Mesenchymal stem cell (in vitro differentiated cells and primary cell): ENCODE data around the gene FAM234B.

ENCODE experiments used
- DNase-seq: peaks from one replicate; pipeline ENCODE4 v3.0.0-alpha.2; 2013
- H2AFZ ChIP-seq: one replicate; pipeline ENCODE4 v1.6.1; 2013; ENCODE audit warnings: low read depth, mild to moderate bottlenecking, control low read depth, inconsistent platforms, low read length, moderate library complexity
- H2AK5ac ChIP-seq: 2 replicates; pipeline ENCODE4 v1.6.1; 2013; ENCODE audit warnings: low read length, moderate library complexity, mild to moderate bottlenecking, inconsistent platforms; ENCODE audit not compliant: severe bottlenecking
- H2BK120ac ChIP-seq: one replicate; pipeline ENCODE4 v1.6.1; 2013; ENCODE audit warnings: low read depth, mild to moderate bottlenecking, inconsistent platforms, low read length, moderate library complexity
- H2BK12ac ChIP-seq, 2 experiments: one replicate each; pipeline ENCODE4 v1.6.1; 2013; ENCODE audit warnings: inconsistent platforms in 2 of 2, low read length in 2 of 2, mild to moderate bottlenecking in 2 of 2, moderate library complexity in 2 of 2, control low read depth in 1 of 2
- H2BK15ac ChIP-seq: one replicate; pipeline ENCODE4 v1.6.1; 2013; ENCODE audit warnings: mild to moderate bottlenecking, low read depth, inconsistent platforms; ENCODE audit not compliant: poor library complexity, severe bottlenecking
- H2BK5ac ChIP-seq: 2 replicates; pipeline ENCODE4 v1.6.1; 2013; ENCODE audit warnings: low read depth, mild to moderate bottlenecking, low read length, control low read depth, inconsistent platforms; ENCODE audit not compliant: poor library complexity, severe bottlenecking
- H3K14ac ChIP-seq, 2 experiments: one replicate each; pipeline ENCODE4 v1.6.1; 2013; ENCODE audit warnings: inconsistent platforms in 2 of 2, low read length in 2 of 2, control low read depth in 1 of 2, mild to moderate bottlenecking in 1 of 2, moderate library complexity in 1 of 2
- H3K18ac ChIP-seq, 2 experiments: one replicate each; pipeline ENCODE4 v1.6.1; 2013; ENCODE audit warnings: inconsistent platforms in 2 of 2, low read length in 2 of 2, control low read depth in 1 of 2, low read depth in 1 of 2, mild to moderate bottlenecking in 1 of 2
- H3K23ac ChIP-seq, 2 experiments: one replicate each; pipeline ENCODE4 v1.6.1; 2013; ENCODE audit warnings: inconsistent platforms in 2 of 2, low read length in 2 of 2, mild to moderate bottlenecking in 2 of 2, moderate library complexity in 2 of 2, control low read depth in 1 of 2
- H3K27ac ChIP-seq: 2 replicates; pipeline ENCODE4 v1.5.1; 2013; ENCODE audit warnings: mild to moderate bottlenecking, moderate library complexity, low read length, control low read depth, inconsistent platforms; ENCODE audit not compliant: poor library complexity, severe bottlenecking
- H3K27me3 ChIP-seq, 2 experiments: 2 replicates each; pipeline versions ENCODE4 v1.6.1 to v1.7.0; 2013; ENCODE audit warnings: low read length in 2 of 2, mild to moderate bottlenecking in 2 of 2, moderate library complexity in 2 of 2, control low read depth in 1 of 2, inconsistent platforms in 1 of 2; ENCODE audit not compliant: control insufficient read depth in 1 of 2, insufficient read depth in 1 of 2
- H3K36me3 ChIP-seq, 2 experiments: 2 replicates each; pipeline versions ENCODE4 v1.6.1 to v1.7.0; 2013; ENCODE audit warnings: low read length in 2 of 2, control low read depth in 1 of 2, inconsistent platforms in 1 of 2, low read depth in 1 of 2, mild to moderate bottlenecking in 1 of 2; ENCODE audit not compliant: insufficient read depth in 2 of 2, control insufficient read depth in 1 of 2
- H3K4ac ChIP-seq, 2 experiments: one replicate each; pipeline ENCODE4 v1.6.1; 2013; ENCODE audit warnings: inconsistent platforms in 2 of 2, low read length in 2 of 2, mild to moderate bottlenecking in 2 of 2, moderate library complexity in 2 of 2, control low read depth in 1 of 2, low read depth in 1 of 2
- H3K4me1 ChIP-seq: 2 replicates; pipeline ENCODE4 v1.6.1; 2013; ENCODE audit warnings: low read depth, low read length, control low read depth; ENCODE audit not compliant: control insufficient read depth, insufficient read depth
- H3K4me2 ChIP-seq: 2 replicates; pipeline ENCODE4 v1.6.1; 2013; ENCODE audit warnings: low read length, mild to moderate bottlenecking, inconsistent platforms; ENCODE audit not compliant: poor library complexity, severe bottlenecking
- H3K4me3 ChIP-seq, 2 experiments: 2 replicates each; pipeline versions ENCODE4 v1.5.1 to v1.7.0; 2013; ENCODE audit warnings: low read length in 2 of 2, mild to moderate bottlenecking in 2 of 2, control low read depth in 1 of 2, low read depth in 1 of 2; ENCODE audit not compliant: insufficient read depth in 1 of 2
- H3K79me1 ChIP-seq: replicated peaks from 2 replicates; pipeline ENCODE4 v1.6.1; 2013; ENCODE audit warnings: mild to moderate bottlenecking, control low read depth, low read length, inconsistent platforms; ENCODE audit not compliant: poor library complexity, severe bottlenecking
- H3K9ac ChIP-seq: 2 replicates; pipeline ENCODE4 v1.7.0; 2013; ENCODE audit warnings: mild to moderate bottlenecking, low read length, moderate library complexity
- H3K9me3 ChIP-seq: 2 replicates; pipeline ENCODE4 v1.7.0; 2013; ENCODE audit warnings: mild to moderate bottlenecking, low read length; ENCODE audit not compliant: control insufficient read depth
- H4K8ac ChIP-seq: one replicate; pipeline ENCODE4 v1.6.1; 2013; ENCODE audit warnings: inconsistent platforms, mild to moderate bottlenecking, low read length, moderate library complexity
- H4K91ac ChIP-seq: one replicate; pipeline ENCODE4 v1.6.1; 2013; ENCODE audit warnings: mild to moderate bottlenecking, low read length, inconsistent platforms
- WGBS: methylation state at CpG from one replicate; pipeline ENCODE4 v1.1.7; 2013; ENCODE audit warnings: mixed read lengths; 5-methylcytosine and 5-hydroxymethylcytosine counted together

The FAM234B gene

DNA sequence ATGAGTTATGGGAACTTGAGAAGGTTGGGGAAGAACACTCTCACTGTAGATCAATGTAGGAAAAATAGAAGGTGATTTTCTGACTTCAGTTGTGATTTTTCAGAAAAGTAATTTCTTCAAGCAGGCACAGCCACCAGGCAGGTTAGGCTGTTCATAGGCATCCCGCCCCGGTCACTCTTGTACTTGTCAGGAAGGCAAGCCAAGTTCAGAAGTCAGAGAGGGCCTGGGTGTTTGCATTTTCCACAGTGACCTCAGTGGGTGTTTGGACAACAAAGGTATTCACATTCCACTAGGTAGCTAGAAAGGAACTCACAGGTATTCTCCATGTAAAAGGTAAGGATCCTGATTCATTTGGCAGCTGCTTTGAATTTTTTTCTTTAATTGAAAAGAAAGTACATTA lies 3.0 kb upstream of the FAM234B start:
- Histone ChIP-seq H3K23ac (no peak overlapping the region), H2BK120ac (no peak overlapping the region), H2AFZ (no peak overlapping the region), H2BK12ac (no peak overlapping the region), H3K9me3 (no peaks in the 10 kb centered on the region), H3K79me1 (peaks cover 10% of the 10 kb centered on the region), H3K27me3 (no peaks in the 10 kb centered on the region), H2BK15ac (no peak overlapping the region), H3K18ac (no peak overlapping the region), H3K4ac (no peak overlapping the region), H3K4me2 (no peak overlapping the region), H2AK5ac (no peak overlapping the region), H3K27ac (no peak overlapping the region), H3K14ac (no peak overlapping the region), H4K91ac (no peak overlapping the region), H3K9ac (no peak overlapping the region), H3K4me1 (peaks cover 2% of the 10 kb centered on the region), H2BK5ac (no peak overlapping the region), H3K36me3 (no peaks in the 10 kb centered on the region), H3K4me3 (no peak overlapping the region), H4K8ac (no peak overlapping the region)
- 90% methylated on average over 2 of the region's 2 CpGs for WGBS
- DNase-seq, result no peak

DNA sequence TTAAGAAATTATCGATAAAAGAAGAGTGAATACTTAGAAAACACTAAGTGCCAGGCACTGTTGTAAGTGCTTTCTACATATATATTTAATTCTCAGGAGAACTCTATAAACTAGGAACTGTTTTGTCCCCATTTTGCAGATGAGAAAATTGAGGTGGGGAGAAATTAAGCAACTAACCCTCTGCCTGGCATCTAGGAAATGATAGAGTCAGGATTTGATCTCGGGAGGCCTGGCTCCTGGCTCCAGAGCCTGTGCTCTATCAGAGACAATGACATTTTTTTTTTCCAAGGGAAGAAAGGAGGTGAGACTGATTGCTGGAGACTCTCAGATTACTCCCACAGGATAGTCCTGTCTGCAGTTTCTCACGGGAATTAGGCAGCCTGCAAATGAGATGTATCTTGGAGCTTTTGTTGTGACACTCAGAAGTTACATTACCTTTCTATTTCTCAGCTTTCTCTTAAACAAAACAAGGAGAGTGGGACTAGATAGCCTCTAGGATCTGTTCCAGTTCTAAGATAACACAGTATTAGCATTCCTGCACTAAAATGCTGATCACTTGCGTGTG lies 1.4 kb upstream of the FAM234B start:
- H3K27ac ChIP-seq, result no peak overlapping the region
- peaks cover 2% of the 10 kb centered on the region for H3K4me1 ChIP-seq
- no peak overlapping the region for H3K18ac ChIP-seq
- H2BK120ac ChIP-seq, result no peak overlapping the region
- WGBS, result 63% methylated on average over 2 of the region's 4 CpGs
- no peak overlapping the region for H3K4ac ChIP-seq
- H3K23ac ChIP-seq, result no peak overlapping the region
- no peak overlapping the region for H3K14ac ChIP-seq
- no peaks in the 10 kb centered on the region for H3K9me3 ChIP-seq
- no peaks in the 10 kb centered on the region for H3K36me3 ChIP-seq
- H3K4me2 ChIP-seq, result no peak overlapping the region
- no peak overlapping the region for H4K8ac ChIP-seq
- no peak overlapping the region for H2BK5ac ChIP-seq
- H2BK12ac ChIP-seq, result no peak overlapping the region
- no peak overlapping the region for H4K91ac ChIP-seq
- DNase-seq, result no peak
- H3K9ac ChIP-seq, result no peak overlapping the region
- no peaks in the 10 kb centered on the region for H3K27me3 ChIP-seq
- H3K4me3 ChIP-seq, result no peak overlapping the region
- H3K79me1 ChIP-seq, result peaks cover 13% of the 10 kb centered on the region
- H2BK15ac ChIP-seq, result no peak overlapping the region
- H2AK5ac ChIP-seq, result no peak overlapping the region
- no peak overlapping the region for H2AFZ ChIP-seq

DNA sequence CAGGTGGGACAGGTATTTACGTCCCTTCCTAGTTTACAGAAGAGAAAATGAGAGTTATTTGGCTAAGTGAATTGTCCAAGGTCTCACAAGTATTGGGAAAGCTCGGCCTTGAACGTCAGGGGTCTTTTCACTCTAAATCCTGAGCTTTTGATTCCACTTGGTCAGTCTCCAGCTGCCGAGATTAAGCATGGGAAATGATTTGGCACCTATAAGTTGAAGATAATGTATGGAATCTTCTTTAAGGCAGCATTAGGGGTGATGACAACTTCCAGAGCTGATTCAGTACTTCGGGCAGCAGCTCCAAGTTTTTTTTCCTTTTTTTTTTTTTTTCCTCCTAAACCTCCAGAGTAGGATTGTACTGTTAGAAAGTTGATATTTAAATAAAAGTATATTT lies 722 bp downstream of the FAM234B start:
- no peak overlapping the region for H2BK12ac ChIP-seq
- no peak overlapping the region for H3K4ac ChIP-seq
- H2BK5ac ChIP-seq, result no peak overlapping the region
- no peak overlapping the region for H3K27ac ChIP-seq
- peak overlapping the region; percentile 81 to 98 for H3K4me3 ChIP-seq
- peak overlapping the region; percentile 89 for H3K4me2 ChIP-seq
- no peaks in the 10 kb centered on the region for H3K27me3 ChIP-seq
- WGBS, result 19% methylated on average over 4 of the region's 5 CpGs
- peaks cover 13% of the 10 kb centered on the region for H3K79me1 ChIP-seq
- H3K14ac ChIP-seq, result no peak overlapping the region
- peak overlapping the region; percentile 99 for H2AFZ ChIP-seq
- DNase-seq, result peak; percentile 26
- H3K4me1 ChIP-seq, result peaks cover 2% of the 10 kb centered on the region
- peak overlapping the region; percentile 86 for H3K9ac ChIP-seq
- H4K91ac ChIP-seq, result no peak overlapping the region
- H2AK5ac ChIP-seq, result no peak overlapping the region
- H3K23ac ChIP-seq, result no peak overlapping the region
- no peak overlapping the region for H4K8ac ChIP-seq
- no peaks in the 10 kb centered on the region for H3K36me3 ChIP-seq
- H2BK120ac ChIP-seq, result no peak overlapping the region
- H3K18ac ChIP-seq, result no peak overlapping the region
- H2BK15ac ChIP-seq, result no peak overlapping the region
- no peaks in the 10 kb centered on the region for H3K9me3 ChIP-seq

DNA sequence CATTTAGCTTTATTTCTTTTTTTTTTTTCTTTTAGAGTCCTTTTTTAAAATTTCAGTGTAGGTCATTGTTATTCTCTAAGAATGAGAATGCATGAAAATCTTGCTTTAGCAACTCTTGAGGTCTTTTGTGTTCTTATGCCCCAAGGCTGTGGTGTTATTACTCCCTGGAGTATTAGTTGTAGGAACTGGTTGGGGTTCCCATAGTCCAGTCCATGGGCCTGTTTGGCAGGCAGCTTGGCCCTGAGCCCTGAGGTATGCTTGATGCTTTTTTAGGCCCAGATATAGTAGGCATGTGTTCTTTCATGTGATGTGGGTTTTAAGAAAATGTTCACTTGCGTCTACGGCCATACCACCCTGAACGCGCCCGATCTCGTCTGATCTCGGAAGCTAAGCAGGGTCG lies 1.6 kb downstream of the FAM234B start:
- Histone ChIP-seq H3K79me1 (peaks cover 14% of the 10 kb centered on the region), H2BK15ac (no peak overlapping the region), H2AFZ (no peak overlapping the region), H3K9ac (no peak overlapping the region), H3K27me3 (no peaks in the 10 kb centered on the region), H2BK120ac (no peak overlapping the region), H4K8ac (no peak overlapping the region), H3K4me3 (peak overlapping the region in 1 of 2 experiments; percentile 81), H3K14ac (no peak overlapping the region), H3K27ac (no peak overlapping the region), H3K36me3 (no peaks in the 10 kb centered on the region), H3K18ac (no peak overlapping the region), H3K4me2 (no peak overlapping the region), H3K4ac (no peak overlapping the region), H3K23ac (no peak overlapping the region), H2AK5ac (no peak overlapping the region), H3K9me3 (no peaks in the 10 kb centered on the region), H3K4me1 (peaks cover 2% of the 10 kb centered on the region), H2BK12ac (no peak overlapping the region), H4K91ac (no peak overlapping the region), H2BK5ac (no peak overlapping the region)
- 92% methylated on average over 5 of the region's 8 CpGs for WGBS
- no peak for DNase-seq
